Lower leg skin (tissue), 4 donors: ENCODE data around the gene WIPF3. TPM values are rescaled to one million over a fixed set of nuclear protein-coding genes. Genes with fewer than 3 reads are reported as not detected.

ENCODE experiments used
- DNase-seq, 2 donors: peaks; one replicate each; pipeline ENCODE4 v3.0.0-alpha.2; 2019; ENCODE audit warnings: low spot score in 2 of 2
- H3K4me3 ChIP-seq: fragments of 200-600 bp; sonication (generic); 2 replicates; pipeline ENCODE4 v1.5.1; 2017; ENCODE audit warnings: mild to moderate bottlenecking, low read depth; ENCODE audit not compliant: poor library complexity, severe bottlenecking
- CTCF ChIP-seq, 3 donors: fragments of 450-650 bp; IDR thresholded peaks; one replicate each; pipeline ENCODE4 v1.5.1; 2016; ENCODE audit warnings: antibody characterized with exemption in 3 of 3, mild to moderate bottlenecking in 3 of 3, moderate library complexity in 2 of 3
- POLR2A ChIP-seq, 2 donors: fragments of 450-650 bp; IDR thresholded peaks; one replicate each; pipeline ENCODE4 v1.6.1; 2016 to 2017; ENCODE audit warnings: antibody characterized with exemption in 2 of 2, mild to moderate bottlenecking in 1 of 2, moderate library complexity in 1 of 2
- WGBS, 2 donors: methylation state at CpG; one replicate each; pipeline ENCODE4 v1.1.5; 2018; 5-methylcytosine and 5-hydroxymethylcytosine counted together
- intact Hi-C: fragments of 100-400 bp; cut with DNase I; formaldehyde crosslinking; loops from one replicate; pipeline ENCODE4 v1.15.0; 2023; ENCODE audit warnings: low total_unique reads
- total RNA-seq, 4 donors: library from RNA; depleted of rRNA; stranded (reverse); fragments of >200 nt; gene quantifications; one replicate each; pipeline ENCODE4 v1.1.0, GENCODE V29; 2016

Gene WIPF3
- total RNA-seq, 4 donors from 2014 or later: 0.23 to 1.2 (median 0.82) TPM

- no peak for DNase-seq
- no peak overlapping the region for H3K4me3 ChIP-seq
- TF ChIP-seq POLR2A (IDR thresholded peaks at IDR 0.05) (no peak), CTCF (IDR thresholded peaks at IDR 0.05) (no peak)
- WGBS, 2 donors: 40 to 42% methylated on average over 2 of the region's 2 CpGs
- intact Hi-C loops: no loop called here
Observed at GRCh38 chr7:29894256-29894655, 87.9 kb downstream of the WIPF3 start.

- no peak for TF ChIP-seq POLR2A (IDR thresholded peaks at IDR 0.05)
- TF ChIP-seq CTCF (IDR thresholded peaks at IDR 0.05): no peak
- 75 to 78% methylated on average over 6 of the region's 6 CpGs for WGBS, 2 donors
- DNase-seq: no peak
- intact Hi-C loops: no loop called here
- H3K4me3 ChIP-seq: no peak overlapping the region
Observed at GRCh38 chr7:29895559-29895958, 89.3 kb downstream of the WIPF3 start.

- WGBS, 2 donors: 95 to 98% methylated on average over 2 of the region's 2 CpGs
- TF ChIP-seq CTCF (IDR thresholded peaks at IDR 0.05): no peak
- no peak for TF ChIP-seq POLR2A (IDR thresholded peaks at IDR 0.05)
- no peak for DNase-seq
Observed at GRCh38 chr7:29896685-29897411, 90.5 kb downstream of the WIPF3 start.

GRCh38 chr7:29898301-29898700 lies 92.0 kb downstream of the WIPF3 start:
- WGBS, 2 donors: 39 to 48% methylated on average over 5 of the region's 5 CpGs
- no peak for DNase-seq
- no peak for TF ChIP-seq CTCF (IDR thresholded peaks at IDR 0.05)
- TF ChIP-seq POLR2A (IDR thresholded peaks at IDR 0.05): no peak

More at GRCh38 chr7:29896685-29897411, 90.5 kb downstream of the WIPF3 start:
- intact Hi-C loops: no loop called here
- H3K4me3 ChIP-seq: no peak overlapping the region

GRCh38 chr7:29900745-29901144 lies 94.4 kb downstream of the WIPF3 start:
- DNase-seq: no peak
- 0 to 27% methylated on average over 1 of the region's 1 CpG for WGBS, 2 donors
- intact Hi-C loops: no loop called here
- TF ChIP-seq POLR2A (IDR thresholded peaks at IDR 0.05): no peak
- no peak for TF ChIP-seq CTCF (IDR thresholded peaks at IDR 0.05)
- H3K4me3 ChIP-seq: no peak overlapping the region

More at GRCh38 chr7:29898301-29898700, 92.0 kb downstream of the WIPF3 start:
- intact Hi-C loops: no loop called here
- H3K4me3 ChIP-seq: no peak overlapping the region
